Upper lobe of left lung (tissue), 6 donors: ENCODE measurements around the gene MACROH2A2. TPM values are rescaled to one million over a fixed set of nuclear protein-coding genes. Genes with fewer than 3 reads are reported as not detected.
A peak's percentile ranks its signal among the peaks of the same experiment; 100 is the strongest.

Experiments
- ATAC-seq, 2 donors: fragments of 200-7000 bp; cut with Tn5 transposase; one replicate each; pipeline ENCODE4 v1.9.1; 2022; ENCODE audit warnings: mild to moderate bottlenecking in 2 of 2, moderate library complexity in 2 of 2; ENCODE audit not compliant: low FRiP score in 2 of 2
- DNase-seq, 2 donors: peaks; one replicate each; pipeline ENCODE4 v3.0.0-alpha.2; 2019 to 2020
- H3K27ac ChIP-seq, 4 donors: fragments of 200-600 bp; sonication (generic); one replicate each; pipeline ENCODE4 v1.5.1; 2016 to 2019
- H3K27me3 ChIP-seq, 4 donors: fragments of 200-600 bp; sonication (generic); one replicate each; pipeline ENCODE4 v1.5.1; 2017 to 2019
- H3K36me3 ChIP-seq, 4 donors: fragments of 200-600 bp; sonication (generic); one replicate each; pipeline ENCODE4 v1.5.1; 2016 to 2019
- H3K4me1 ChIP-seq, 4 donors: fragments of 200-600 bp; sonication (generic); one replicate each; pipeline ENCODE4 v1.5.1; 2018 to 2019
- H3K4me3 ChIP-seq, 4 donors: fragments of 200-600 bp; sonication (generic); one replicate each; pipeline ENCODE4 v1.5.1; 2017 to 2019; ENCODE audit warnings: mild to moderate bottlenecking in 2 of 4, moderate library complexity in 1 of 4
- H3K9me3 ChIP-seq, 4 donors: fragments of 200-600 bp; sonication (generic); one replicate each; pipeline ENCODE4 v1.5.1; 2018 to 2019
- EP300 ChIP-seq, 4 donors: sonication (generic); formaldehyde crosslinking; IDR thresholded peaks; one replicate each; pipeline ENCODE4 v1.5.1; 2017; ENCODE audit warnings: antibody characterized with exemption in 4 of 4, control low read depth in 2 of 4
- POLR2A ChIP-seq, 4 donors: fragments of 450-650 bp; IDR thresholded peaks; one replicate each; pipeline ENCODE4 v1.5.1; 2016 to 2017; ENCODE audit warnings: antibody characterized with exemption in 4 of 4, mild to moderate bottlenecking in 2 of 4
- POLR2AphosphoS5 ChIP-seq, 2 donors: sonication (generic); formaldehyde crosslinking; IDR thresholded peaks; one replicate each; pipeline ENCODE4 v1.5.1; 2017; ENCODE audit warnings: antibody characterized with exemption in 2 of 2
- WGBS, 2 donors: methylation state at CpG; one replicate each; pipeline ENCODE4 v1.1.5; 2017 to 2018; 5-methylcytosine and 5-hydroxymethylcytosine counted together
- total RNA-seq, 6 donors: library from RNA; depleted of rRNA in 4 of 6; stranded (reverse); fragments of >200 nt in 4 of 6; gene quantifications; one replicate each; pipeline versions ENCODE4 v1.1.0 to v1.2.1, GENCODE V29; 2016 to 2021
- TF ChIP-seq, protein P1 (sequence below), 6 experiments: fragments of 450-650 bp in 4 of 6; fragments of 200-600 bp in 2 of 6; sonication (generic) in 2 of 6; IDR thresholded peaks; one replicate each; pipeline ENCODE4 v1.5.1; 2016 to 2019; ENCODE audit warnings: antibody characterized with exemption in 6 of 6
- donor health status: DM: no; HTN: no; CAD: no; lungs with moderate emphysema.
- donor health status: DM: no; HTN: yes; CAD: no; lungs with severe emphysema.

The MACROH2A2 gene
- total RNA-seq, 6 donors from 2014 or later = 5.2 to 10.9 (median 7.1) TPM

DNA sequence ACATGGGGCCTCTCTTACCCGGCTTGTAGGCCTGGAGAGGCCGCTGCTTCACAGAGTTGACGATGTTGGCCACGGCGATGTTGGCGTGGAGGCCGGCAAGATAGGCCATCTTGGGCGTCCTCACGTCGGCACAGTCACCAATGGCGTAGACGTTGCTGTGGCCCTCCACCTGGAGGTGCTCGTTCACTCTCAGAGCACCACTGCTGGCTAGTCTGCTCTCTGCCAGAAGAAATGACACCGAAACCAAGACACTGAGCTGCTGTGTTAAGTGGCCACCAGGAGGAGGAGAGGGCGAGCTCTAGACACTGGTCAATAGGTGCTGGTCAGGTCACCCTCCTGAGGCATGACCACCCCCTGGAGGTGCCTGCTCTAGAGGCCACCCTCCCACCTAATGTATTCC lies 62.3 kb downstream of the MACROH2A2 start:
- 91 to 93% methylated on average over 3 to 15 of the region's 15 CpGs for WGBS, 2 donors
- ATAC-seq = no peak
- H3K4me1 ChIP-seq = peaks cover 0 to 8% (median 0%) of the 10 kb centered on the region in 4 donors
- H3K4me3 ChIP-seq = no peak overlapping the region
- H3K36me3 ChIP-seq = peaks cover 11 to 82% (median 42%) of the 10 kb centered on the region in 4 donors
- no peaks in the 10 kb centered on the region for H3K9me3 ChIP-seq
- TF ChIP-seq EP300 (IDR thresholded peaks at IDR 0.05) (no peak), POLR2A (IDR thresholded peaks at IDR 0.05) (no peak), POLR2AphosphoS5 (IDR thresholded peaks at IDR 0.05) (no peak)
- TF ChIP-seq, protein P1, sequence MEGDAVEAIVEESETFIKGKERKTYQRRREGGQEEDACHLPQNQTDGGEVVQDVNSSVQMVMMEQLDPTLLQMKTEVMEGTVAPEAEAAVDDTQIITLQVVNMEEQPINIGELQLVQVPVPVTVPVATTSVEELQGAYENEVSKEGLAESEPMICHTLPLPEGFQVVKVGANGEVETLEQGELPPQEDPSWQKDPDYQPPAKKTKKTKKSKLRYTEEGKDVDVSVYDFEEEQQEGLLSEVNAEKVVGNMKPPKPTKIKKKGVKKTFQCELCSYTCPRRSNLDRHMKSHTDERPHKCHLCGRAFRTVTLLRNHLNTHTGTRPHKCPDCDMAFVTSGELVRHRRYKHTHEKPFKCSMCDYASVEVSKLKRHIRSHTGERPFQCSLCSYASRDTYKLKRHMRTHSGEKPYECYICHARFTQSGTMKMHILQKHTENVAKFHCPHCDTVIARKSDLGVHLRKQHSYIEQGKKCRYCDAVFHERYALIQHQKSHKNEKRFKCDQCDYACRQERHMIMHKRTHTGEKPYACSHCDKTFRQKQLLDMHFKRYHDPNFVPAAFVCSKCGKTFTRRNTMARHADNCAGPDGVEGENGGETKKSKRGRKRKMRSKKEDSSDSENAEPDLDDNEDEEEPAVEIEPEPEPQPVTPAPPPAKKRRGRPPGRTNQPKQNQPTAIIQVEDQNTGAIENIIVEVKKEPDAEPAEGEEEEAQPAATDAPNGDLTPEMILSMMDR (IDR thresholded peaks at IDR 0.05) = no peak
- DNase-seq = peak in 1 of 2 donors; percentile 48
- H3K27me3 ChIP-seq = no peaks in the 10 kb centered on the region
- H3K27ac ChIP-seq = no peak overlapping the region

DNA sequence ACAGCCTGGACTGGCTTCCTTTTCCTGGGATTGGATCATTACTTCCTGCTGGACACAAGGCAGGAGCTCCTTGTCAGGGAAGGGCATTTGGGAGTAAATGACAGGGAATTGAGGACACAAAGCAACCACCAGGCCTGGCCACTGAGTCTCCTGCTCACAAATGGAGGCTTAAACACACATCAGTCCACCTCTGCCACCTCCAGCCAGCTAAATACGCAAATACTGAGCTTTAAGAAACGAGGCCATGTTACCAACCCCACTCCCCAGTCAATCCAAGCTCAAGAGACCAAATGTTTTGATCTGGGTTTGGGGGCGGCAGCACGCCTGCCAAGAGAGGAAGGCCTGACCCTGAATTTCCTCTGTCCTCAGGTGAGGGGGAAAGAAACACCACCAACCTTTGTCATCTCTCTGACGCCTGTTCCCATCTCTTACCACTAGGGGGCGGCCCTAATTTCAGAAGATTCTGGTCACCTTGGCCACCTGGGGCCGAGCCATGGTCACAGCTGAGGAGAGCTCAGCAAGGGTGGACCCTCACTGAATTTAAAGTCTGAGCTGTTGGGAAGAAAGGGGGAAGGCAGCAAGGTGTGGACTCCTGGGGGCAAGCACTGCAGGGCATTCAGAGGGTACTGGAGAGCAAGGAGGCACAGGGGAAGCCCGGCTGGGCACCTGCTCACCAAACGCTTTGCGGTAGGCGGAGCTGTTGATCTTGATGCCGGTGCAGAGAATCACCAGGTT lies 63.5 kb downstream of the MACROH2A2 start:
- ATAC-seq = peak; percentile 47 to 78

DNA sequence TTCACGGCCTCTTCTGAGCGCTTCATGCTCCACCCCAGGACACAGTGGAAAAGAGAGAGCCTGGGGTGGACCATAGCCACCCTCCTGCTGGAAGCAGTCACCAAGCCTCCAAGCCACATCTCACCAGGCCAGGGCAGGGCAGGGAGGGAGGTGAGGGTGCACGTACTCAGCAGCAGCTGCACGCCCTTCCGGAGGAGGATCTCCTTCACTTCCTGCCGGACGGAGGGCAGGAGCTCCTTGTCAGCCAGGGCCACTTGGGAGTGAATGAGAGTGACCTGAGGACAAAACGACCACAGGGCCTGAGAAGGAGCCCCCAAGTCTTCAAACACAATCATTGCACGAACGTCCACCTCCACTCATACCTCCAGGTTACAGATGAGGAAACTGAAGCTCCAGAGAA lies 65.0 kb downstream of the MACROH2A2 start:
- peaks cover 16 to 76% (median 35%) of the 10 kb centered on the region in 4 donors for H3K36me3 ChIP-seq
- ATAC-seq = no peak

More for the DNA sequence above, 63.5 kb downstream of the MACROH2A2 start:
- peaks cover 16 to 83% (median 44%) of the 10 kb centered on the region in 4 donors for H3K36me3 ChIP-seq
- H3K27me3 ChIP-seq = no peaks in the 10 kb centered on the region
- no peak overlapping the region for H3K4me3 ChIP-seq
- peaks cover 0 to 8% (median 0%) of the 10 kb centered on the region in 4 donors for H3K4me1 ChIP-seq
- no peak for TF ChIP-seq POLR2AphosphoS5 (IDR thresholded peaks at IDR 0.05)
- TF ChIP-seq, protein P1 (IDR thresholded peaks at IDR 0.05) = peak; percentile 67 to 93 (median 80)
- 47 to 49% methylated on average over 11 to 12 of the region's 12 CpGs for WGBS, 2 donors
- peak in 1 of 2 donors; percentile 52 for DNase-seq
- no peaks in the 10 kb centered on the region for H3K9me3 ChIP-seq
- no peak overlapping the region for H3K27ac ChIP-seq

DNA sequence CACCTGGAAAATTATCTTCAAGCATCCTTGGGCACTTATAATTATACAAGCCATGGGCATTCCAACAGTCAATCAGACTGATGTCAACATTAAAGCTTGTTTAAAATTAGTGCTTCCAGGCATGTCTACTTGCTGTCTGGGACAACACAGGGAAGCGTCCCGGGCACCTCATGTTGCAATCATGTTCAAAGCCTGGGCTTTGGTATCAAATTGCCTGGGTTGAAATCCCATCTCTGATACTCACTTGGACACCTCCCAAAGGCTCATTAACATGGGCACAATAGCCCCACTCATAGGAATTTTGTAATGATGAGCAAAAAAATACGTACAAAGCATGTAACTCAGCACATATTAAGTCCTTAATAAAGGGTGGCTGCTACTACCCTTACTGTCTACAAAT lies 65.5 kb downstream of the MACROH2A2 start:
- H3K36me3 ChIP-seq = peaks cover 16 to 75% (median 33%) of the 10 kb centered on the region in 4 donors
- 86 to 93% methylated on average over 3 of the region's 3 CpGs for WGBS, 2 donors
- no peaks in the 10 kb centered on the region for H3K27me3 ChIP-seq
- no peak overlapping the region for H3K4me3 ChIP-seq
- H3K4me1 ChIP-seq = peaks cover 0 to 8% (median 0%) of the 10 kb centered on the region in 4 donors
- H3K9me3 ChIP-seq = no peaks in the 10 kb centered on the region
- DNase-seq (no peak), ATAC-seq (no peak)
- H3K27ac ChIP-seq = no peak overlapping the region
- TF ChIP-seq POLR2AphosphoS5 (IDR thresholded peaks at IDR 0.05) (no peak), EP300 (IDR thresholded peaks at IDR 0.05) (no peak), POLR2A (IDR thresholded peaks at IDR 0.05) (no peak)
- TF ChIP-seq, protein P1 (IDR thresholded peaks at IDR 0.05) = no peak

More for the DNA sequence above, 65.0 kb downstream of the MACROH2A2 start:
- whole genome bisulfite sequencing, 2 donors = 83% methylated on average over 9 to 10 of the region's 10 CpGs
- H3K9me3 ChIP-seq = no peaks in the 10 kb centered on the region
- H3K27ac ChIP-seq = no peak overlapping the region
- peaks cover 0 to 8% (median 0%) of the 10 kb centered on the region in 4 donors for H3K4me1 ChIP-seq
- no peaks in the 10 kb centered on the region for H3K27me3 ChIP-seq
- TF ChIP-seq EP300 (IDR thresholded peaks at IDR 0.05) (no peak), POLR2A (IDR thresholded peaks at IDR 0.05) (no peak), POLR2AphosphoS5 (IDR thresholded peaks at IDR 0.05) (no peak)
- TF ChIP-seq, protein P1 (IDR thresholded peaks at IDR 0.05) = no peak
- DNase-seq = no peak
- no peak overlapping the region for H3K4me3 ChIP-seq
